WTC11 (cell line): Measurements from ENCODE around the gene STAMBPL1. TPM values are rescaled to one million over a fixed set of nuclear protein-coding genes. Genes with fewer than 3 reads are reported as not detected.
A peak's percentile ranks its signal among the peaks of the same experiment; 100 is the strongest.

Source experiments
- ATAC-seq: fragments of 200-7000 bp; cut with Tn5 transposase; 2 replicates; pipeline ENCODE4 v1.10.0; 2021; ENCODE audit warnings: mild to moderate bottlenecking, moderate library complexity
- CTCF ChIA-PET: fragments of 300-600 bp; sonication (Branson Sonifier 250); formaldehyde crosslinking; loops from one replicate; lab custom pipeline; 2021; ENCODE audit warnings: antibody characterized with exemption; lab: Charles Lee
- POLR2A ChIA-PET: fragments of 350-600 bp; sonication (Branson Sonifier 250); formaldehyde crosslinking; loops from one replicate; lab custom pipeline; 2021; ENCODE audit warnings: antibody characterized with exemption; lab: Charles Lee
- DNase-seq: peaks from one replicate; pipeline ENCODE4 v3.0.0; 2021; ENCODE audit warnings: low spot score
- H3K27ac Mint-ChIP-seq: 2 replicates; pipeline ENCODE4 v1.8.0; 2021; ENCODE audit warnings: mixed read lengths
- H3K27me3 Mint-ChIP-seq: 2 replicates; pipeline ENCODE4 v1.8.0; 2021; ENCODE audit warnings: low read depth, mild to moderate bottlenecking, moderate library complexity, mixed read lengths
- H3K36me3 Mint-ChIP-seq: 2 replicates; pipeline ENCODE4 v1.8.0; 2021; ENCODE audit warnings: mixed read lengths
- H3K4me1 Mint-ChIP-seq: 2 replicates; pipeline ENCODE4 v1.8.0; 2022; ENCODE audit warnings: mixed read lengths
- H3K4me3 Mint-ChIP-seq: 2 replicates; pipeline ENCODE4 v1.8.0; 2021; ENCODE audit warnings: mild to moderate bottlenecking, moderate library complexity, mixed read lengths
- H3K9me3 Mint-ChIP-seq: 2 replicates; pipeline ENCODE4 v1.8.0; 2021; ENCODE audit warnings: mixed read lengths
- CTCF ChIP-seq: fragments of 200-600 bp; IDR thresholded peaks from 2 replicates; pipeline ENCODE4 v1.8.0; 2022; ENCODE audit warnings: antibody characterized with exemption
- ERG ChIP-seq: fragments of 250-450 bp; sonication (Bioruptor Pico); IDR thresholded peaks from 2 replicates; pipeline ENCODE4 v1.8.0; 2021; ENCODE audit warnings: mild to moderate bottlenecking
- IRF2 ChIP-seq: sonication (generic); formaldehyde crosslinking; IDR thresholded peaks from 2 replicates; pipeline ENCODE4 v1.8.0; 2022; ENCODE audit warnings: low read depth, missing genetic modification reagents, borderline replicate concordance
- KAT7 ChIP-seq: sonication (generic); formaldehyde crosslinking; IDR thresholded peaks from 2 replicates; pipeline ENCODE4 v1.8.1; 2023; ENCODE audit warnings: missing genetic modification reagents, mild to moderate bottlenecking, borderline replicate concordance
- MLX ChIP-seq: sonication (generic); formaldehyde crosslinking; IDR thresholded peaks from 2 replicates; pipeline ENCODE4 v1.8.1; 2023; ENCODE audit warnings: mild to moderate bottlenecking, missing genetic modification reagents, moderate library complexity
- NFYB ChIP-seq: sonication (generic); formaldehyde crosslinking; conservative IDR thresholded peaks from 2 replicates; pipeline ENCODE4 v1.8.0; 2022; ENCODE audit warnings: low read depth, missing genetic modification reagents
- RORB ChIP-seq: fragments of 250-450 bp; sonication (Bioruptor Pico); IDR thresholded peaks from 2 replicates; pipeline ENCODE4 v1.9.0; 2021; ENCODE audit warnings: mild to moderate bottlenecking
- STAT6 ChIP-seq: sonication (generic); formaldehyde crosslinking; conservative IDR thresholded peaks from 2 replicates; pipeline ENCODE4 v1.8.1; 2023; ENCODE audit warnings: mild to moderate bottlenecking, low read depth, missing genetic modification reagents, moderate library complexity
- TEAD1 ChIP-seq: sonication (generic); formaldehyde crosslinking; IDR thresholded peaks from 2 replicates; pipeline ENCODE4 v1.8.0; 2022; ENCODE audit warnings: mild to moderate bottlenecking, missing genetic modification reagents
- USF1 ChIP-seq: sonication (generic); formaldehyde crosslinking; IDR thresholded peaks from 2 replicates; pipeline ENCODE4 v1.8.0; 2022; ENCODE audit warnings: mild to moderate bottlenecking, missing genetic modification reagents
- ZNF281 ChIP-seq: sonication (generic); formaldehyde crosslinking; IDR thresholded peaks from 2 replicates; pipeline ENCODE4 v1.8.0; 2023; ENCODE audit warnings: mild to moderate bottlenecking, missing genetic modification reagents
- ZNF396 ChIP-seq: fragments of 250-450 bp; sonication (Bioruptor Pico); IDR thresholded peaks from 2 replicates; pipeline ENCODE4 v1.8.0; 2021; ENCODE audit warnings: mild to moderate bottlenecking, moderate library complexity, borderline replicate concordance
- total RNA-seq: library from RNA; stranded (reverse); gene quantifications from 3 replicates; pipeline ENCODE4 v1.2.3, GENCODE V29; 2021
- TF ChIP-seq, protein P1 (sequence below): sonication (generic); formaldehyde crosslinking; conservative IDR thresholded peaks from 2 replicates; pipeline ENCODE4 v1.8.1; 2022; ENCODE audit warnings: mild to moderate bottlenecking, missing genetic modification reagents
- TF ChIP-seq, protein P2 (sequence below): fragments of 250-450 bp; sonication (Bioruptor Pico); IDR thresholded peaks from 2 replicates; pipeline ENCODE4 v1.9.0; 2021; ENCODE audit warnings: mild to moderate bottlenecking, borderline replicate concordance

The STAMBPL1 gene
- total RNA-seq, 1 experiment from 2014 or later, result 3.9 TPM

- ChIA-PET CTCF (interaction anchor here (0.7 to 4.0 kb wide), 2 partner anchors 100 to 157 kb away, joined by 4 to 84 read pairs; partner anchors contain the start of gene FAS), POLR2A (no interaction called here)
- no peak for ATAC-seq
- H3K27ac Mint-ChIP-seq, result no peak overlapping the region
- TF ChIP-seq, protein P1, sequence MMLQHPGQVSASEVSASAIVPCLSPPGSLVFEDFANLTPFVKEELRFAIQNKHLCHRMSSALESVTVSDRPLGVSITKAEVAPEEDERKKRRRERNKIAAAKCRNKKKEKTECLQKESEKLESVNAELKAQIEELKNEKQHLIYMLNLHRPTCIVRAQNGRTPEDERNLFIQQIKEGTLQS (CRISPR knock-in tag), result no peak
- no peak for TF ChIP-seq STAT6 (CRISPR knock-in tag)
- TF ChIP-seq, all 79 proteins: peak for 0
- DNase-seq, result no peak
- Mint-ChIP-seq H3K36me3 (no peaks in the 10 kb centered on the region), H3K27me3 (no peaks in the 10 kb centered on the region), H3K9me3 (no peaks in the 10 kb centered on the region), H3K4me1 (no peaks in the 10 kb centered on the region), H3K4me3 (no peak overlapping the region)
These were observed 46.3 kb upstream of the STAMBPL1 start for GRCh38 chr10:88833723-88834122.

DNA sequence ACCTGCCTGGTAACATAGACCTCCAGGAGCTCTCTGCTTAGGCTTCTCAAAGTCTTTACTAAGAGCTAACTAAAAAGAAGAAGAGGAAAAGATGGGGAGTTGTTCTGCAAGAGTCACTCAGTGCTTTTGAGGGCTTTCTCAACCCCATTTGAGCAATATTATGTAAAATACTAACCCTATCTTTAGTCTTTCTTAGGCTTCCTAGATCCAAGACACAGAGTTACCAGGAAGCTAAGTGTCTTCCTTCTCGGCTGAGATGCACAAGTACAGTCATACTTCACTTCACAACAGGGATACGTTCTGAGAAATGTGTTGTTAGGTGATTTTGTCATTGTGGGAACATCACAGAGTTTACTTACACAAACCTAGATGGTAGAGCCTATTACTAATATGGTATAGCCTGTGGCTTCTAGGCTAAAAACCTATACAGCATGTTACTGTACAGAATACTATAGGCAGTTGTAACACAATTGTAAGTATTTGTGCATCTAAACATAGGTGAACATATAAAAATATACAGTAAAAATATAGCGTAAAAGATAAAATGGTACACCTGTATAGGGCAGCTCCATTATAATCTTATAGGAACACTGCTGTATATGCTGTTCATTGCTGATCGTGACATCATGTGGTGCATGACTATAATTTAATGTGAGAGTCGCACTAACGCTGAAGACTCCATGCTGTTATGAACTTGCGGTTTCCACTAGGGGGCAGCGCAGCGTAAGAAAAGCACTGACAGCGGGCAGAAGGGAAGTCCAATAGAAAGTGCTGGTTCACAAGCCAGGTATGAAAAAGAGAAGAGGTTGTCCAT, 44.7 kb upstream of the STAMBPL1 start:
- ChIA-PET CTCF (interaction anchor here (0.7 to 4.0 kb wide), 10 partner anchors 9 to 155 kb away, joined by 3 to 84 read pairs (median 4); partner anchors contain the start of genes FAS and STAMBPL1), POLR2A (no interaction called here)
- H3K4me3 Mint-ChIP-seq, result no peak overlapping the region
- ATAC-seq, result peak; percentile 93
- H3K9me3 Mint-ChIP-seq, result no peaks in the 10 kb centered on the region
- no peaks in the 10 kb centered on the region for H3K36me3 Mint-ChIP-seq
- no peaks in the 10 kb centered on the region; the same call in 1 of the 2 replicates for H3K27me3 Mint-ChIP-seq
- peak; percentile 81 for DNase-seq
- H3K4me1 Mint-ChIP-seq, result no peaks in the 10 kb centered on the region
- no peak for TF ChIP-seq ZNF396 (CRISPR knock-in tag)
- peak; percentile 70 for TF ChIP-seq CTCF
- H3K27ac Mint-ChIP-seq, result no peak overlapping the region

DNA sequence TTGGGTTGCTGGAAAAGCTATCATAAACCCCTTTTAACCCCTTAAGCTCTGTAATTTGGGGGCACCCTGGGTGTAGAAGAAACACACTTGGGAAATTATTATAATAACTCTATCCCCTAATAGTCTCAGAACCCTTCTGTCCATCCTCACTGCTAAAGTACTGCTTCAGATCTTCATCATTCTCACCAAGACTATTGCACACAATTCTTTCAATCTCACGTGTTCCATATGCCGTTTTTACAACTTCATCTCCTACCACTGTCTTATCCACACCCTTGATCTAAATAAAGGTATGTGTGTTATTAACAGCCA, 44.2 kb upstream of the STAMBPL1 start:
- no peaks in the 10 kb centered on the region for H3K36me3 Mint-ChIP-seq
- no peaks in the 10 kb centered on the region; the same call in 1 of the 2 replicates for H3K27me3 Mint-ChIP-seq
- POLR2A ChIA-PET, result no interaction called here
- no peak for ATAC-seq
- H3K4me1 Mint-ChIP-seq, result no peaks in the 10 kb centered on the region
- CTCF ChIA-PET, result interaction anchor here (0.7 to 4.0 kb wide), 11 partner anchors 9 to 155 kb away, joined by 3 to 84 read pairs (median 5); partner anchors contain the start of genes FAS and STAMBPL1
- H3K9me3 Mint-ChIP-seq, result no peaks in the 10 kb centered on the region
- TF ChIP-seq MLX (CRISPR knock-in tag) (no peak), RORB (CRISPR knock-in tag) (no peak), USF1 (CRISPR knock-in tag) (no peak), ZNF281 (CRISPR knock-in tag) (no peak), KAT7 (no peak), IRF2 (no peak), TEAD1 (CRISPR knock-in tag) (no peak), ERG (CRISPR knock-in tag) (no peak), NFYB (no peak)
- TF ChIP-seq, protein P2, sequence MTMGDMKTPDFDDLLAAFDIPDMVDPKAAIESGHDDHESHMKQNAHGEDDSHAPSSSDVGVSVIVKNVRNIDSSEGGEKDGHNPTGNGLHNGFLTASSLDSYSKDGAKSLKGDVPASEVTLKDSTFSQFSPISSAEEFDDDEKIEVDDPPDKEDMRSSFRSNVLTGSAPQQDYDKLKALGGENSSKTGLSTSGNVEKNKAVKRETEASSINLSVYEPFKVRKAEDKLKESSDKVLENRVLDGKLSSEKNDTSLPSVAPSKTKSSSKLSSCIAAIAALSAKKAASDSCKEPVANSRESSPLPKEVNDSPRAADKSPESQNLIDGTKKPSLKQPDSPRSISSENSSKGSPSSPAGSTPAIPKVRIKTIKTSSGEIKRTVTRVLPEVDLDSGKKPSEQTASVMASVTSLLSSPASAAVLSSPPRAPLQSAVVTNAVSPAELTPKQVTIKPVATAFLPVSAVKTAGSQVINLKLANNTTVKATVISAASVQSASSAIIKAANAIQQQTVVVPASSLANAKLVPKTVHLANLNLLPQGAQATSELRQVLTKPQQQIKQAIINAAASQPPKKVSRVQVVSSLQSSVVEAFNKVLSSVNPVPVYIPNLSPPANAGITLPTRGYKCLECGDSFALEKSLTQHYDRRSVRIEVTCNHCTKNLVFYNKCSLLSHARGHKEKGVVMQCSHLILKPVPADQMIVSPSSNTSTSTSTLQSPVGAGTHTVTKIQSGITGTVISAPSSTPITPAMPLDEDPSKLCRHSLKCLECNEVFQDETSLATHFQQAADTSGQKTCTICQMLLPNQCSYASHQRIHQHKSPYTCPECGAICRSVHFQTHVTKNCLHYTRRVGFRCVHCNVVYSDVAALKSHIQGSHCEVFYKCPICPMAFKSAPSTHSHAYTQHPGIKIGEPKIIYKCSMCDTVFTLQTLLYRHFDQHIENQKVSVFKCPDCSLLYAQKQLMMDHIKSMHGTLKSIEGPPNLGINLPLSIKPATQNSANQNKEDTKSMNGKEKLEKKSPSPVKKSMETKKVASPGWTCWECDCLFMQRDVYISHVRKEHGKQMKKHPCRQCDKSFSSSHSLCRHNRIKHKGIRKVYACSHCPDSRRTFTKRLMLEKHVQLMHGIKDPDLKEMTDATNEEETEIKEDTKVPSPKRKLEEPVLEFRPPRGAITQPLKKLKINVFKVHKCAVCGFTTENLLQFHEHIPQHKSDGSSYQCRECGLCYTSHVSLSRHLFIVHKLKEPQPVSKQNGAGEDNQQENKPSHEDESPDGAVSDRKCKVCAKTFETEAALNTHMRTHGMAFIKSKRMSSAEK (CRISPR knock-in tag), result no peak
- DNase-seq, result no peak
- no peak overlapping the region for H3K4me3 Mint-ChIP-seq
- H3K27ac Mint-ChIP-seq, result no peak overlapping the region
